HG03520 (cell line): ENCODE data around the gene GPN2.
A peak's percentile ranks its signal among the peaks of the same experiment; 100 is the strongest.
"Not testable (repeated sequence)": the region's sequence is repeated elsewhere in the genome, so short reads cannot be mapped to it uniquely, and the experiment has no call there.

Experiments used
- ATAC-seq: cut with Tn5 transposase; IDR thresholded peaks from one replicate; pipeline ENCODE4 v1.9.1; 2021; ENCODE audit warnings: mild to moderate bottlenecking, moderate library complexity; ENCODE audit not compliant: unreplicated experiment

GPN2 gene

DNA sequence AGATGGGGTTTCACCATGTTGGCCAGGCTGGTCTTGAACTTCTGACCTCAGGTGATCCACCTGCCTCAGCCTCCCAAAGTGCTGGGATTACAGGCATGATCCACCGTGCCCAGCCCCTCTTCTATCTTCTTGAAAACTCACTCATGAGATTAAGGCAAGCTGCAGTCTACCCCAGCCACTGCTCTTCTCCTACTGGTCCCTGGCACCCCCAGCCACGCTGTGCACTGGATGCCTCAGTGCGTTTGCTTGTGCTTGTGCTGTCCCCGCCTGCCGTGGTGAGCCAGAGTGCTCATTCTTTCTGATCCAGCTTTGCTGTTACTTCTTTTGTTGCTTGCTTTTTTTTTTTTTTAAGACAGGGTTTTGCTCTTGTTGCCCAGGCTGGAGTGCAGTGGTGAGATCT, 52.4 kb downstream of the GPN2 start:
- not testable (repeated sequence) for ATAC-seq

GRCh38 chr1:26833432-26834405, 56.4 kb downstream of the GPN2 start:
- peak; percentile 83 for ATAC-seq

DNA sequence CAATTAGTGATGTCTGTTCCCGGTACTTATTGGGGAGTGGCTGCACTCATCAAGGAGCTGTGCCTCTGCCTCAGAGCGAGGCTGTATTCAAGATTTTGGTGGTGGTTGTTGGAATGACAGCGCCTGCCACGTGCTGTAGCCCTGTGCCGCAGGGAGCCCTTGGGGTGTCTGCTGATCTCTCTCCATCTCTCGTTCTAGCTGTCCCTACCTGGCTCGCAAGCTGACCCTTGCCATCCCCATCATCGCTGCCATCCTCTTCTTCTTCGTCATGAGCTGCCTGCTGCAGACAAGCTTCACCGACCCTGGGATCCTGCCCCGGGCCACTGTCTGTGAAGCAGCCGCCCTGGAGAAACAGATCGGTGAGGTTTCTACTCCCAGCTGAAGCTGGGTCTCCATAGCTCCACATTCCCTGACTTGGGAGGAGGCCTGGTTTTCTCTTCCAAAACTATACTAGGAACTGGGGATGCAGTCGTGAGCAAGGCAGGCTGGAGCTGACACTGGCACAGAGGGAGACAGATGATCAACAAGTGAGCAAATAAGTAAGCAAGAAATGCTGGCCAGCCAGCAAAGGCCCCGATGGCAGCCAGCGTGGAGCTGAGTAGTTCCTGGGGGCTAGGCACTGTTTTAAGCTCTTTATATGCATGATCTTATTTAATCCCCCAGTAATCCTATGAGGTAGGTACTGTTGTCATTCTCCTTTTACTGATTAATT, 57.7 kb downstream of the GPN2 start:
- no peak for ATAC-seq

- no peak for ATAC-seq
Measured at GRCh38 chr1:26831546-26832248, 58.4 kb downstream of the GPN2 start.

DNA sequence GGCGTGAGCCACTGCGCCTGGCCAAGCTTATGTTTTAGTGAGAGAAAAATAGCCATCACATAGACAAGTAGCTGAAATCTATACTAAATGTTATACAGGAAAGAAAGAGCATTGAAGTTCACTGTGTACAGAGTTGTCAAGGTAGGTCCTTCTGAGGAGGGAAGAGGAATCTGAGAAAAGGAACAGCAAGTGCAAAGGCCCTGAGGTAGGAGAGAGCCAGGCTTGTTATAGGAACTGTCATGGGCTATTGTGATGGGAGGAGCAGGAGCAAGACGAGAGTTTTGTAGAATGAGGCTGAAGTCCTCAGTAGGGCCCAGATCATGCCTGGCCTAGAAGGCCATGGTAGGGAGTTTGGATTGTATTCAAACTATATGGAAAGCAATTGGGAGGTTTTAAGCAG, 59.0 kb downstream of the GPN2 start:
- ATAC-seq = no peak

GRCh38 chr1:26829184-26829911, 60.7 kb downstream of the GPN2 start:
- no peak for ATAC-seq

DNA sequence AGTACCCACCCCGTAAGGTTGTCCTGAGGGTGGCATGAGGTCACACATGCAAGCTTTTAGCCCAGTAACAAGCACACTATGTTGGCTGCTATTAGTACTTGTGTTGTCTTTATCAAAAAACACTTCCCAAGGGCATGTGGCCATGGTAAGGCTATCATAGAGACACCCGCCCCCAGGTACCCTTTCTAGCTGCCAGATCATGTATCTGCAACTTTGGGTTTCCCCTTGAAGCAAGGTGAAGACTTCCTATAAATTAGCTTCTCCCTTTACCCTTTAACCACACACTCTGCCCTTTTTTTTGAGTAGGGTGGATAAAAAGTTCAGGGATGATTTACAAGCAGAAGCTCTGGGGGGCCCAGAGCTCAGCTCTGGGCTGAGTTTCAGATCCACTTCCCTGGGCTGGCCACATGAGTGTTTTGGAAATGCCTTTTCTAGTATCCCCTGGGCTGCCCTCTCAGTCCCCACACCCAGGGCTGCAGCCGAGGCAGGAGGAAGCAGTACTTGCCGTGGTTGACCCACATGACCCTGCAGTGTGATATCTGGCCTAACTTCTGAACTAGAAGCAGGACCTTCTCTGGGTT, 61.6 kb downstream of the GPN2 start:
- no peak for ATAC-seq

GRCh38 chr1:26827663-26828062, 62.4 kb downstream of the GPN2 start:
- no peak for ATAC-seq

- ATAC-seq = no peak
Measured at GRCh38 chr1:26827106-26827604, 62.9 kb downstream of the GPN2 start.

DNA sequence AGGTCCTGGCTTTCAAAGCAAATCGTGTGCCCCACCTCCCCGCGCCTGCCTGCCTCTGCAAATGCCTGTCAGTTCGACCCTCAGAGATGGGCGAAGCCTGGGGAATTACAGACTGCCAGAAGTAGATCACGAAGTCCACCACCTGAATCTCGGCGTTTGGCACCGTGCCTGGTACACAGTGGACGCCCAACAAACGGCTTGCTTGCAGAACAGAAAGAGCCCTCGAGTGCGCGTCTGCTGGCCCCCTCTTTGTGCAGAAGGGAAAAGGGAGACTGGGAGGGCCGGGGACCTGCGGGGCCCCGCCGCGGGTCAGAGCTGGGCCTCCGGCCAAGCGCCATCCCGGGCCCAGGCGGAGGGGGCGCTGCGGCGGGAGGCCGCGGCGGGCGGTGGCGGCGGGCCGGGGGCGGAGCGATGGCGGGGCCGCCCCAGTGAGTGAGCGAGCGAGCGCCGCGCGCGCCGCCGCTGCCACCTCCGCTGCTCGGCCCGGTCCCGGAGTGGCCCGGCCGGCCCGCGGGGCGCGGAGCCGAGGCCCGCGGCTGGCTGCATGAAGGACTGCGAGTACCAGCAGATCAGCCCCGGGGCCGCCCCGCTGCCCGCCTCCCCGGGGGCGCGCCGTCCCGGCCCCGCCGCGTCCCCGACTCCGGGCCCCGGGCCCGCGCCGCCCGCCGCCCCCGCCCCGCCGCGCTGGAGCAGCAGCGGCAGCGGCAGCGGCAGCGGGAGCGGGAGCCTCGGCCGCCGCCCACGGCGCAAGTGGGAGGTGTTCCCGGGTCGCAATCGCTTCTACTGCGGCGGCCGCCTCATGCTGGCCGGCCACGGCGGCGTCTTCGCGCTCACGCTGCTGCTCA, 63.6 kb downstream of the GPN2 start, which contains the start of gene ZDHHC18:
TSS of gene ZDHHC18 (plus strand) at position 428 of the 845 bp plus-strand sequence. CDS start at position 545, 117 bp downstream.
- ATAC-seq = peak; percentile 67
